ENCODE measurements around the gene SLC25A42. TPM values are rescaled to one million over a fixed set of nuclear protein-coding genes. Genes with fewer than 3 reads are reported as not detected.
"Not testable (repeated sequence)": the region's sequence is repeated elsewhere in the genome, so short reads cannot be mapped to it uniquely, and the experiment has no call there.

Gene SLC25A42
- total RNA-seq, 1 donor from 2014 or later, result 10.2 TPM

DNA sequence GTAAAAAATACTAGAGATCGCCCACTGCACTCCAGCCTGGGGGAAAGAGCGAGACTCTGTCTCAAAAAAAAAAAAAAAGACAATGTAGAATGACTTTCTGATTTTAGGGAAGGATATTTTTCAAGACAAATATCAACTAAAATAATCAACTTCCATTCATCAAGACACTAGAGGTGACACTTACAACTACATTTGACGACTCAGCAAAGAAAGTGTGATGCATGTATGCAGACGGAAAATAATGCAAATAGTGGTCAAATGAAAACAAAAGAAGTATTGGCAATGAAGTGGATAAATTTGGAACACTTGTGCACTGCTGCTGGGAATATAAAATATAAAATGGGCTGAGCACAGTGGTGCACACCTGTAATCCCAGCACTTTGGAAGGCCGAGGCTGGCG is 62.3 kb downstream of the SLC25A42 start:
- FAIRE-seq (no peak), DNase-seq (ENCODE audit: low spot score in 2 of 2) (no peak)

DNA sequence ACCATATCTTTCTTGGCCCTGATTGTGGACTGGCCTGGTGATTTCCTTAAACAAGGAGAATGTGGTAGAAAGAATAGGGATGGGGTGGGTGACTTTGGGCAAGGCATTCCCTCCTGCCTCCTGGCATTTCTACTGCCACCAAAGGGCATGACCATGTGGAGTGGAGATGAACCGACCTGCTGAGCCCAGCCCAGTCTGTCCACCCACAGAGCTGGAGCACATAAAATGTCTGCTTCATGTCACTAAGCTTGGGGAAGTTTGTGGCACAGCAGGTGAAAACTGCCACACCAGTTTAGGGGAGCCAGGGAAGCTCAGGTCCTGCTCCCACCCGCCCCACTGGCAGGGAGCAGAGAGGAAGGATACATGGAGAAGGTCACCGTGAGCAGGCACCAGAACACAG is 68.2 kb downstream of the SLC25A42 start:
- no peak for DNase-seq (ENCODE audit: low spot score in 2 of 2)
- no peak for FAIRE-seq

DNA sequence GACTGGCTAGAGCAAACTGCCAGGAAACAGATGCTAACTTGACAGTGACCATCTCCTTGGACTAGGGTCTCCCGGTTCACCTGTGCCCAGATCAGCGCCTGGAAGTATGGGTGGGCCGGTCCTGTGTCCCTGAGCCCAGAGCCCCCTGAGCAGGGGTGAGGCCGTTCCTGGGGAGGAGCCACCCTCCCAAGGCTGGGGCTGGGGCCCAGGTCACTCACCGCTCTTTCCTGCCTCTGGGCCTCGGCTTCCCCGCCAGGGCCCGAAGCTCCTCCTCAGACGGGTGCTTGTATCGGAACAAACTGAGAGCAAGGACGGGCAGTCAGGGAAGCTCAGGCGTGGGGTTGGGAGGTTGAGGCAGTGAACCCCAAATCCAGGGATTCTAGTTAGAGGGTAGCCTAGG is 69.1 kb downstream of the SLC25A42 start:
- no peak for FAIRE-seq
- DNase-seq (ENCODE audit: low spot score in 2 of 2), result no peak

DNA sequence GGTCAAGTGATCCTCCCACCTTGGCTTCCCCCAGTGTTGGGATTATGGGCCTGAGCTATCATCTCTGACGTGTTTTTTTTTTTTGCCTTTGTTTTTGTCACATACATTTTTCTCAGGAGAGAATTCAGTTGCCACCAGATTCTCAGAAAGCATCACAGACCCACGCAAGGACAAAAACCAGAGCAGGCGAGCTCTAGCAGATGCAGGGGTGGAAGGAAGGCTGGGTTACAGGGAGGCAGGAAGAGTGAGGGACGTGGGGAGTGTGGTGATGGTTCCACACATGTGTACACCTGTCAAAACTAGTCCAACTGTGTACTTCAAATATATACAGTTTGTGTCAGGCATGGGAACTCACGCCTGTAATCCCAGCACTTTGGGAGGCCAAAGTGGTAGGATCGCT is 70.2 kb downstream of the SLC25A42 start:
- DNase-seq (ENCODE audit: low spot score in 2 of 2) (no peak), FAIRE-seq (no peak)

DNA sequence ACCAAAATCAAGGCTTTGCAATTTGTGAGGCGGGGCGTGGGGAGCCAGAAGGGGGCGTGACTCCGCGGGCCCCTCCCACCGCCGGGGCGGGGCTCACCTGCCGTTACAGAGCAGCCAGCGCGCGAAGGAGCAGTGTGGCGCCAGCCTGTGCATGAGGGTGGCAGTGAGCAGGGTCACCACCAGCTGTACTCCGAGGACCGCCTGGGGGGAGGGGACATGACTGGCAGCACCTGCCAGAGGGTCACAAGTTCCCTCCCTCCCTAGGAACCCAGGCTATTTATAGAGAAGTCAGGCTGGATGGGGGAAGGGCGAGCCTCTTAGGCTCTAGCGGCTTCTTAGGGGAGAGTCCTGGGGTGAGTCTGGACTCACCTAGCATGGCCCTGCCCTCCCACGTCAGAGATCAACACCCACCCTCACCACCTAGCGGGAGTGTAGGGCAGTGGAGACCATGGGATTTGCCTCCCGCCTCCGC is 70.9 kb downstream of the SLC25A42 start:
- no peak for DNase-seq (ENCODE audit: low spot score in 2 of 2)
- no peak for FAIRE-seq

DNA sequence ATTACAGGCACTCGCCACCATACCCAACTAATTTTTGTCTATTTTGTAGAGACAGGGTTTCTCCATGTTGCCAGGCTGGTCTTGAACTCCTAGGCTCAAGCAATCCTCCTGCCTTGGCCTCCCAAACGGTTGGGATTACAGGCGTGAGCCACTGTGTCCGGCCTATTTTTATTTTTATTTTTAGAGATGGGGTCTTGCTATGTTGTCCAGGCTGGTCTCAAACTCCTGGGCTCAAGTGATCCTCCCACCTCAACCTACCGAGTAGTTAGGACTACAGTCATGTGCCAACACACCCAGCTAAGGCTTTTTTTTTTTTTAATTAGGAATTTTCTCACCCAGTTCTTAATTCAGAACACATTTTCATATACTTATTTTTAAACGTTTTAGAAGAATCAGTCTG is 71.9 kb downstream of the SLC25A42 start:
- not testable (repeated sequence) for DNase-seq (ENCODE audit: low spot score in 2 of 2); FAIRE-seq

DNA sequence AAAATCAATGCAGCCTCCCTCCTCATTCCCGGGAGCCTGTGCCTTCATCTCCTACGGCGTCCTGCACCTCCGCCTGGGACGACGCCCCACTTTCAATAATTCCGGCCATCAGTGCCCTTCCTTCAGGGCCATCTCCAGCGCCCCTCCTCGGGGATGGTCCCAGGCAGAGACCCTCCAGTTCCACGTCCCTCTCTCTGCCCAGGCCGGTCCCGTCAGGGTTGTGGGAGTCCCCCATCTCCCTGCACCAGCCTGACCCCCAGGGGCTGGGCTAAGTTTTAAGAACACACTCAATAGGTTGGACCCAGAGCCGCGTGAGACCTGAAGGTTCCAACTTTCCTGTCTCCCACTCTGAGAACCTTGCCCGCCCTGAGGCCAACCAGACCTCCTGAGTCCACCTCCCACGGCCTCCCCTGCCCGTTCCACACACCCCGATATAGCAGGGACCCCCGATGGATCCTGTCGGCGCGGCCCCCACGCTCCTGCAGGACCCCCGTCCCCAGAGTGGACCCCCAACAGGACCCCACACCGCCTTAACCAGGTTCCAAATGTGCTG is 73.8 kb downstream of the SLC25A42 start:
- FAIRE-seq, result no peak
- no peak for DNase-seq (ENCODE audit: low spot score in 2 of 2)

DNA sequence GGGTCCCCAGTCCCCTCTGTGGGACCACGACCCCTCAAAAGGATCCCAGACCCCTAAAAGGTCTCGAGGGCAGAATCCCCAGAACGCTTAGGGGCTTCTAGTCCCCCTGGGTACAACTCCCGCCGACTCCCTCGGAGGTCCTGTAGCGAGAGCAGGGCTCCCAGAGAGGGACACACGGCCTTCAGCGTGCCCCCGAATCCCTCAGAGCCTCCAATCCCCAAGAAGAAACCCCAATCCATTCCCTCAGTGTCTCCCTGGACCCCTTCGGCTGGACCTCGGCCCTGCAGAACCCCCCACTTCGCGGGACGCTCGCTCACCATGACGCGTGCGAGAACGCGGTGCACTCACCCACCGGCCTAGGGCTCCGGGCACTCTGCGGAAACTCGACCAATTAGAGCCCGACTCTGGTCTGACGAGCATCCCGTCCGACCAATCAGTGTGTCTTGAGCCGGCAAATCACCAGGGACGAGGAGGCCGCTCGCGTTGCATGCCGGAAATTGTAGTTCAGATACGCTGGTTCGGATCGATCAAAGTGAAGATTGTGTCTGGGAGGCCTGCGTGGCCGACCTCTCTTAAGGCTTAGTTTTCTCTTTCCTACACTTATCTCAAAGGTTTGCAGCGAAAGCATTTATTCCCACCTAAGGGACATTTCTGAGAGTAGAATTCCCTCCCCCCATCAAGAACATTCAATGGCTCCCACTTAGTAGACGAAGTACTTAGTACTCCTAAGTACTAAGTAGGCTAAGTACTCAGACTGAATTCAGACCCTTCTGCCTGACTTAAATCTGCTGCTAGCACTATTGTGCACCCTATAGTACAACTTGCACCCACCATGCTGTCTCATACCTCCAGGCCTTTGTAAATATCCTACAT is 74.6 kb downstream of the SLC25A42 start, which contains the start of gene TMEM161A:
Gene TMEM161A, minus strand, starts transcription at position 370 of the 873 bp plus-strand sequence. Its CDS starts 50 bp downstream, at position 320.
- FAIRE-seq (peak; percentile 60), DNase-seq (ENCODE audit: low spot score in 2 of 2) (peak; percentile 97 to 98)

DNA sequence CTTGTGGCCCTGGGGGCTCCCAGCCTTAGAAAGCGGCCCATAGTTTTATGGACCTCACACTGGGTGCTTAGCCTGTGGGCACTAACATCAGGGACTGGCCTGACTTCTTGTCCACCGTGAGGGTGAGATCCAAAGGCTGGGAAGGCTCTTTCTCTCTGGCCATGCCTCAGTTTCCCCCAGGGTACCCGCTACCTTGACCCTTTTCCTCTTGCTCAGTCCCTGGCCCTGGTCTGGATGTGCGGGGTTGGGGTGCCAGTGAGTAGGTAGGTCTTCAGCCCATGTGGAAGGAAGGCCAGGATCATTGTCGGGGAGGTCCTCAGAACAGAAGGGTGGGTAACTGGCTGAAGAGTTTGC is 76.1 kb downstream of the SLC25A42 start:
- DNase-seq (ENCODE audit: low spot score in 2 of 2), result no peak
- no peak for FAIRE-seq

DNA sequence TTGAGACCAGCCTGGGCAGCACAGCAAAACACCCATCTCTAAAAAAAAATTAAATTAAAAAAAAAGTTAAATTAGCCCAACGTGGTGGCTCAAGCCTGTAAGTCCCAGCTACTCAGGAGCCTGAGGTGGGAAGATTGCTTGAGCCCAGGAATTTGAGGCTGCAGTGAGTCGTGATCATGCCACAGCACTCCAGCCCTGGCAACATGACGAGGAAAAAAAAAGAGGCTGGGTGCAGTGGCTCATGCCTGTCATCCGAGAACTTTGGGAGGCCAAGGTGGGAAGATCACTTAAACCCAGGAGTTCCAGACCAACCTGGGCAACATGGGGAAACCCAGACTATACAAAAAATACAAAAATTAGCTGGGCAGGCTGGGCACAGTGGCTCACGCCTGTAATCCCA is 76.7 kb downstream of the SLC25A42 start:
- FAIRE-seq, result no peak
- DNase-seq (ENCODE audit: low spot score in 2 of 2), result no peak

DNA sequence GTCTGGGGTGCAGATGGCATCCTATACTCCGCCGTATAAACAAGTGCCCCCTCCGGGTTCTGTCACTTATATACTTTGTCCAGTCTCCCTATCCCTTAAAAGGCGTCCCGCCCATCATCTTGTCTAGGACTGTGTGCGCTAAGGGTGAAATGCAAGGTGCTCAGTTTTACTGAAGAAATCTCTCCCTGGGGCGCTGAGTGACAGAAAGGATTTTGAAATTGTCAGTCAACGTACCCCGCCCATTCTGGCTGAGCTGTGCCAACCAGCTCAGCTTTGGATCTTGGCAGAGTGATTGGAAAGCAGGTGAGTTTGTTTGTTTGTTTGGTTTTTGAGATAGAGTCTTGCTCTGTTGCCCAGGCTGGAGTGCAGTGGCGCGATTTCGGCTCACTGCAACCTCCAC is 78.6 kb downstream of the SLC25A42 start:
- FAIRE-seq, result no peak
- no peak for DNase-seq (ENCODE audit: low spot score in 2 of 2)

DNA sequence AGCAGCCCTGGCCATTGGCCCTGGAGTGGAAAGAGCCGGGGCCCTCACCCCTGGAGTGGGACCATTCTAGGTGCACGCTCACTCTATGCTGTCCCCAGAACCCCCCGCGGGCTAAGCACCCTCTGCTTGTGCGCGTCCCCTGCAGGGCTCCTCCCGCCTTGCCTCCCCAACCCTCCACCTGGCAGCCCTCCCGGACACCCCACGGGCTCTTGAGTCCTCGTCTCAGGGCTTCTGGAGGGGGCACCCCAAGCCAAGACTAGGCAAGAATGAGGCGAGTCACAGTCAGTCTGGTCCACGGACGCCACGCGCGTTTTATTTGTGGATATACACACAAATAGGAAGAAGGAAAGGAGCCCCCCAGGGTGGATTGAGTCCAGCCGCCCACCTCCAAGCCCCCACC is 81.5 kb downstream of the SLC25A42 start:
- DNase-seq (ENCODE audit: low spot score in 2 of 2), result no peak

DNA sequence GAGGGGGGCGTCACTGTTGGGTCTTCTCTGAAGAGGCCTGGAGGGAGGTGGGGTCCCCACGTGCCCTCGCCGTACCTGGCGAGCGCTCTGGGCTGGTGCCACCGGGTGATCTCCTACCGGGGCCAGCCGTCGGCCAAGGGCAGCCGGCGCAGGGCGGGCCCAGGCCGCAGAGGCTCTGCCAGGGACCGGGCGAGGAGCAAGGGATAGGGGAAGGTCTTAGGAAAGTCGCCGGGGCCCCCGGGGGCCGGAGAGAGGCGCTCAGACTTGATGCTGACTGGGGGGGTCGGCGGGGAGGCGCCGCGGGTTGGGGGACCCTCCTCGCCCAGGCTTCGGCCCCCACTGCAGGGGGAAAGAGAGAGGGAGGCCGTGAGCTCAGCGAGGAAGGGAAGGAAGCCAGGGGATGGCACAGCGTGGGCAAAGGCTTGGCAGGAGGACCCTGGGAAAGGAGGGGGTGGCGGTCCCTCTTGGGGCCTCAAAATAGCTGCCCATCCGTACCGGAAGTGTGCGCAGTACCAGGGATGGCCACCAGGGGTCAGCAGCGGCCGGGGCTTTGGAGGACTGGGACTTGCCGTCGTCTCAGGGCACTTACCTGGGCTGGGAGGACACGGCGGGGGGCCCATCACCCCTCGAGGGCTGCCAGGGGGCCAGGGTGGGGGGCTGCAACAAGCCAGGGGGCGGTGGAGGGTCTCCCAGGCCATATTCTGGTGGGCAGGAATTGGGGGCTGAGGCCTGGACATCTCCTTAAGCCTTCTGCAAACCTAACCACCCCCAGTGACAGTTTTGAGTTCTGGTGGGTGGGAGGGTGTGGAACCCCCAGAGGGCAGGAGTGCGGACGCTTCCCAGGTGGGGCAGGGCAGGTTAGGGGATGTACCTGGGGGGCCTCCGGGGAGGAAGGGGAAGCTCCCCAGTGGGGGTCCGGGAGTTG is 82.2 kb downstream of the SLC25A42 start:
- FAIRE-seq, result no peak
- DNase-seq (ENCODE audit: low spot score in 2 of 2), result peak; percentile 76 to 86

More for the DNA sequence above, 81.5 kb downstream of the SLC25A42 start:
- FAIRE-seq, result no peak

DNA sequence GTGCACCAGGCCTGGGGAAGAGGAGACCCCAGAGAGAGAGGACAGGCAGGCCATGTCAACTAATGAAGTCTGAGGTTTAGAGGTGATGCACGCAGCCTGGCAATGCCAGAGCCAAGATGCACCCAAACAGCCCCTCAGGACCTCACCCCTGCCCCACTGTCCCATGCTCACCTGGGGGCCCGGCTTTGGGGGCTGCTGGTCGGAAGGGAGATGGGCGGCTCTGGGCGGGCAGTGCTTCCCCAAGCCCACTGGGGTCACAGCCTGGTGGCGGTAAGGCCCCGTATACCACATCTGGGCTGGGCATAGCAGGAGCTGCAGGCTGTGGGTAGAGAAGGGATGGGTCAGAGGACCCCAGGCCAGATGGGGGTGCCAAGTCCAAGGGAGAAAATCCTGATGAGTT is 83.1 kb downstream of the SLC25A42 start:
- no peak for FAIRE-seq
- no peak for DNase-seq (ENCODE audit: low spot score in 2 of 2)

DNA sequence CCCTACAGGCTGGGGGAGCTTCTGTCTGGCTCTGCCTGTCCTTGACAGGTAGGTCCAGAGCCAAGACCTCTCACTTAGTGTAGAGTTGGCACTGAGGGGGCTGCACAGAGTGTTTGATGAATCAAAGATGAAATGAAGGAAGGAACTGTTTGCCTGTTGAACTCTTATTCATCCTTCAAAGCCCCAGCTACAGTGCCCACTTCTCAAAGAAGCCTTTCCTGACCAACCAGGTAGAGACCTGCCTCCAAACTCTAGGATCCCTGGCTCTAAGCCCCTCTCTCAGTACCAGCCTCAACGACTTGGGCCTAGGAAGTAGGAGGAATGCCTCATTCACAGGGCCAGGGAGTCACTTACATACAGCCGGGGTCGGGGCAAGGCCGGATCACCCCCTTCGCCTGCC is 83.5 kb downstream of the SLC25A42 start:
- no peak for DNase-seq (ENCODE audit: low spot score in 2 of 2)
- no peak for FAIRE-seq

DNA sequence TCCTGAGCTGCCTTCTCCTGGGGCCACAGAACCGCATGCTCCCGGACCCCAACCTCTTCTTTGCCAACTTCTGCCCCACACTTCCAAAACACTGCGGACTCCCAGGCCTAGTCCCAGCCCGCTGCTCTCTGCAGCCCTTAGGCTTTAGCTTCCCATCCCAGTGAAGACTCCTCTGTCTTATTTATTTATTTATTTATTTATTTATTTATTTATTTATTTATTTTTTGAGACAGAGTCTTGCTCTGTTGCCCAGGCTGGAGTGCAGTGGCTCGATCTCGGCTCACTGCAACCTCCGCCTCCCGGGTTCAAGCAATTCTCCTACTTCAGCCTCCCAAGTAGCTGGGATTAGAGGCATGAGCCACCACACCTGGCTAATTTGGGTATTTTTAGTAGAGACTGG is 84.7 kb downstream of the SLC25A42 start:
- DNase-seq (ENCODE audit: low spot score in 2 of 2); FAIRE-seq: not testable (repeated sequence)

DNA sequence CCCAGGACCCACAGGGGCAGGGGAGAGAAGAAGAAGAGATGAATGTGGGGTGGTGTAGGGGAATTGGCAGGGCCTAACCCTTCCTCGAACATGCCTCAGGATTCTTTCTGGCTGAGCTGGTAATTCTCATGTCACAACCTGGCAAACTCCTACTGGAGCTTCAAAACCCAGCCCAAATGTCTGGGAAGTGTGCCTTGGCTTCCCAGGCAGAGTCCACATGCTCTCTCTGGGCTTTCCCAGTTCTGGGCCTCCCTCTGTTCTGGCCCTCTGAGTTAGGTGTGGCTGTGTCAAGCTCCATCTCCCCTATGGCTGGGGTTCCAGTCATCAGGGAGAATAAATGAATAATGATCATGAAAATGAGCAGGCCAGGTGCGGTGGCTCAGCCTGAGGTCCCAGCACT is 85.6 kb downstream of the SLC25A42 start:
- FAIRE-seq (no peak), DNase-seq (ENCODE audit: low spot score in 2 of 2) (no peak)

DNA sequence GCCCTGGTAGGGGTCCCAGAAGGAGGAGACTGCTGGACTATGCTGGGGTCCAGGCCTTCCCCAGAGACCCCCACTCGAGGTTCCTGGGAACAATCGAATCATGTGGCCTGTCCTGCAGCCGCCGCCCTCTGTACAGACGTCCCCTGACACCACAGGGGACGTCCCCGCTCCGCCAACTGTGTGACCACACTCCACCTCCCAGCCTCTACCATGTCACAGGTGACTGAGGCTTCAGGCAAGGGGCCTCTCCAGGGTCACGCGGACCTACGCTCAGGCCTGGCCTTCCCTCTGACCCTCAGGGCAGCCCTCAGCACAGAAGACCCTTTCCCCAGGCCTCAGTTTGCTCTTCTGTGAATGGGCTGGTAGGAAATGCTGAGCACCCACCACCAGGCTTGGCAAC is 87.6 kb downstream of the SLC25A42 start:
- DNase-seq (ENCODE audit: low spot score in 2 of 2) (no peak), FAIRE-seq (no peak)

DNA sequence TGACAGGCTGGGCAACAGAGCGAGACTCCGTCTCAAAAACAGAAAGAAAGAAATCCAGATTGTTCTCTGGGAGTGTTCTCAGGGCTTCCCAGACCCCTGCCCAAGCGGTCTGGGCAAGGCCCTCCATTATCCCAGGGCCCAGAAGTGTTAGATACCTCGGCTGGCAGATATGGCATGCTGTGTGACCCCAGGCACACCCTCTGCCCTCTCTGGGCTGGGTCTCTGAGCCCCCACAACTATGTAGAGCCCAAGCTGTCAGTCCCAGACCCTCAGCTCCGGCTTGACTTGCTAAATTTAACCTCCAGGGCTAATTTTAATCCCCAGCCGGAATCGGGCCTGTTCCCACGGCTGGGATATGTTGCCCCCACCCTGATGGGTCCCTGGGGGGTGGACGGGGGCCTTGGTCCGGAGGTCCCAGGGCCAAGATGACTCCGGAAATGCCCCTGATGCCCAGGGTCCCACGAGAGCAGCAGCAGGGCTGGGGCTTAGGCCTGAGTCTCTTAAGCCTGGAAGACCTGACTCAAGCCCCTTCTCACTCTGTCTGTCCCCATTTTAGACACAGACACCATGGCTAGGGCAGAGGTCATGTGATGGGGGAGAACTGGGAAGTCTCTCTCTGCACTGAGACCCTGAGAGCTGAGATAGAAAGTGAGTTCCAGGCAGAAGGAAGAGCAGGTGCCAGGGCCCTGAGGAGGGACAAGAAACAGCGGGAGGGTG is 89.0 kb downstream of the SLC25A42 start:
- FAIRE-seq (no peak), DNase-seq (ENCODE audit: low spot score in 2 of 2) (no peak)

DNA sequence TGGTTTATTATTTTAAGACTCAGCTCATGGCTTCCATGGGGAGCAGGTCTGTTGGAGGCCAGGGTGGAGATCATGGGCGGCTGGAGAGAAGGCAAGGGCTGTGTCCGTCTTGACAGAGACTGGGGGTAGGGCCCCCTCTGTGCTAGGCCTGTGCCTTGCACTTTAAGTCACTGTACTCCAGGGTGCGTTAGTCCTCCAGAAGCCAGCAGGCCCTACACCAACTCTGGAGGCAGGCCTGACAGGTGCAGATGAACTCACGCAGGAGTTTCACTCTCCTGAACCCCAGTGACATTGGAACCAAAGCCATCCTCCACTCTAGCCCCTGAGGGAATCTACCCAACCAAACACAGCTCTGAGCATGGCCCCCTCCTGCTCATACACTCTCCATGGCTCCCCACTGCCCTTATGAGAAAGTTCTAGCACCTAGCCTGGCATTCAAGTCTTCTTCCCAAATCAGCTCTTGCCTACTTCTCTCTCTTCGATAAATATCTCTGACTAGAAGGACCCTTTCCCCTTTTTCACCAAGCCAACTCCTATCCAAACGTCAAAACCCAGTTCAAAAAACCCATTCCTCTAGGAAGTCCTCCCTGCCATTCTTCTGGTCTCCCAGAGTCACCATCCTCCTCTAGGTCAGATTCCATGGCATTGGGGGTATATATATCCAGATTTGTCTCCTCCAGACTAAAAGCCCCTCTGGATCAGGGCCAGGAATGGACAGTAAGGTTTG is 91.1 kb downstream of the SLC25A42 start:
- DNase-seq (ENCODE audit: low spot score in 2 of 2), result no peak
- FAIRE-seq, result no peak

All from frontal cortex (tissue), 4 donors.